ENCODE data around the gene PTPRK. TPM values are rescaled to one million over a fixed set of nuclear protein-coding genes. Genes with fewer than 3 reads are reported as not detected.

Gene PTPRK
- total RNA-seq, 2 donors from 2014 or later = 60.6 to 121 TPM

DNA sequence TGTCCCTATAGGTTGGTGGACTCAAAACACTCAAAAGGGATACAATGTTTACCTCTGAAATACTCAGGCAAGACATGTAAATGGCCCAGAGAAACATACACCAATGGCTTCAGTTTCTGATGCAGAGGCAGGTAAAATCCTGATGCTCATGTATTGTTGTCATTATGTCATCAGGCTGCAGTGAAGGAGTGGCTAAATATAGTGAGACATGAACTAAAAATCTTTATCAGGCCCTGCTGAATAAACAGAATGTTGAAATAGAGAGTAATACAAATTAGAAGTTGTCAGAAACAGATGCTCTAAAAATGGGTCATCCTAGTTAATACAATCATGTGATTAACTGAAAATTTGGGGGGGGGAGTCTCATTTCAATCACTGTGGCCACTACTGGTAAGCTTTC, 20.4 kb downstream of the PTPRK start:
- TF ChIP-seq, protein P1, sequence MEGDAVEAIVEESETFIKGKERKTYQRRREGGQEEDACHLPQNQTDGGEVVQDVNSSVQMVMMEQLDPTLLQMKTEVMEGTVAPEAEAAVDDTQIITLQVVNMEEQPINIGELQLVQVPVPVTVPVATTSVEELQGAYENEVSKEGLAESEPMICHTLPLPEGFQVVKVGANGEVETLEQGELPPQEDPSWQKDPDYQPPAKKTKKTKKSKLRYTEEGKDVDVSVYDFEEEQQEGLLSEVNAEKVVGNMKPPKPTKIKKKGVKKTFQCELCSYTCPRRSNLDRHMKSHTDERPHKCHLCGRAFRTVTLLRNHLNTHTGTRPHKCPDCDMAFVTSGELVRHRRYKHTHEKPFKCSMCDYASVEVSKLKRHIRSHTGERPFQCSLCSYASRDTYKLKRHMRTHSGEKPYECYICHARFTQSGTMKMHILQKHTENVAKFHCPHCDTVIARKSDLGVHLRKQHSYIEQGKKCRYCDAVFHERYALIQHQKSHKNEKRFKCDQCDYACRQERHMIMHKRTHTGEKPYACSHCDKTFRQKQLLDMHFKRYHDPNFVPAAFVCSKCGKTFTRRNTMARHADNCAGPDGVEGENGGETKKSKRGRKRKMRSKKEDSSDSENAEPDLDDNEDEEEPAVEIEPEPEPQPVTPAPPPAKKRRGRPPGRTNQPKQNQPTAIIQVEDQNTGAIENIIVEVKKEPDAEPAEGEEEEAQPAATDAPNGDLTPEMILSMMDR (IDR thresholded peaks at IDR 0.05) = peak in 1 of 7 experiments; percentile 5
- TF ChIP-seq POLR2A (IDR thresholded peaks at IDR 0.05) = no peak
- no peaks in the 10 kb centered on the region for H3K9me3 ChIP-seq
- H3K27me3 ChIP-seq = no peaks in the 10 kb centered on the region
- peak; percentile 60 for ATAC-seq
- H3K36me3 ChIP-seq (replicated peaks in 1 of 2; ENCODE audit: insufficient read depth in 1 of 2, low read depth in 2 of 2) = no peaks in the 10 kb centered on the region
- no peak overlapping the region for H3K4me3 ChIP-seq
- no peak for DNase-seq
- intact Hi-C loops (cut with DNase I) = no loop called here
- peak overlapping the region in 3 of 4 donors; percentile 4 to 38 (median 26) for H3K27ac ChIP-seq
- H3K4me1 ChIP-seq = peaks cover 56% of the 10 kb centered on the region

DNA sequence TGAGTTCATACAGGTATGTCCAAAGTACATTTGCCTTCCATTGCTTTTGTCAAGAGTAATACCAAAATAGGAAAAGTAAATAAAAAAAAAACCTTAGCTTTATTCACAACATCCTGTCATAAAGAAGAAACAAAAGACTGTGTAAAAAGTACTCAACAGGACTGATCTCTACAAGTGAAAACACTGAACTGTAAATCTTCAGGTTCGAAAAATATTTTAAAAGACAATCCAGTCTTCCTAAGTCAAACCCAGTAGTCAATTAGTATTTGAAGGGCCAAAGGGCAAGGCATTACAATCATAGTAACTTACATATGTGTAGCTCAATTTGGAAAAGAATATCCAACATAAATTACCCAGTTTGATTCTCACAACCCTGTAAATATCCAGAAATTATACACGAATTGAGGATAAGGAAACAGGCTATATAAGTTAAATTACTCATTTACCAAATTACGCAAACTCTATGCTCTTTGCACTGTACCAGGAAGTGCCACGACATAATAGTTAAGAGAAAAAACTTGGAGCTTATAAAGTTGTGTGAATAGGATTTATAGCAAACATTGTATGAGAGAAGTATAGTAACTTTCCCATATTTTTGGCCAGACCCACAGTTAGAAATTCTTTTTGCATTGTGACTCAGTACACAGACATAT, 21.2 kb downstream of the PTPRK start:
- H3K36me3 ChIP-seq (replicated peaks in 1 of 2; ENCODE audit: insufficient read depth in 1 of 2, low read depth in 2 of 2) = no peaks in the 10 kb centered on the region
- H3K27me3 ChIP-seq = no peaks in the 10 kb centered on the region
- H3K27ac ChIP-seq = peak overlapping the region in 3 of 4 donors; percentile 5 to 38 (median 26)
- 35 to 54% methylated on average over 4 of the region's 4 CpGs for WGBS, 2 donors
- peak; percentile 64 for ATAC-seq
- intact Hi-C loops (cut with DNase I) = no loop called here
- no peak for TF ChIP-seq POLR2A (IDR thresholded peaks at IDR 0.05)
- TF ChIP-seq, protein P1 (IDR thresholded peaks at IDR 0.05) = no peak
- H3K4me3 ChIP-seq = no peak overlapping the region
- no peaks in the 10 kb centered on the region for H3K9me3 ChIP-seq
- H3K4me1 ChIP-seq = peaks cover 48% of the 10 kb centered on the region
- DNase-seq = no peak

DNA sequence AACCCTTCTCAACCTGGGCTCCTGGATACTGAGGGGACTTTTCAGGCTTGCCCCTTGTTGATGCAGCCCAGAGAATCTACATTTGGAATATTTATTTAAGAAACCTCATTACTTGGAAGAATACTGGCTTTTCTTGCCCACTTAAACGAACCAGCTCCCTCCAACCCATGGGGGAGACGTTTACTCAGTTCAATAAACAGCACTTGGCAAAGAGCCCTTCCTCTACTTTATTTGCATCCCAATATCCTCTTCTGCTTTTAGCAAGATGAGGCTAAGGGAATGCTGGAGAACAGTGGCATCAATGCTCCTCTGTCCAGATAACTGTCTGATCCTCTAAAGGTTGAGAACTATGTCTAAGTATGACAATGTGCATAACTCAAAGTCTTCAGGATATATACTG, 22.2 kb downstream of the PTPRK start:
- intact Hi-C loops (cut with DNase I) = no loop called here
- H3K4me1 ChIP-seq = peaks cover 38% of the 10 kb centered on the region

DNA sequence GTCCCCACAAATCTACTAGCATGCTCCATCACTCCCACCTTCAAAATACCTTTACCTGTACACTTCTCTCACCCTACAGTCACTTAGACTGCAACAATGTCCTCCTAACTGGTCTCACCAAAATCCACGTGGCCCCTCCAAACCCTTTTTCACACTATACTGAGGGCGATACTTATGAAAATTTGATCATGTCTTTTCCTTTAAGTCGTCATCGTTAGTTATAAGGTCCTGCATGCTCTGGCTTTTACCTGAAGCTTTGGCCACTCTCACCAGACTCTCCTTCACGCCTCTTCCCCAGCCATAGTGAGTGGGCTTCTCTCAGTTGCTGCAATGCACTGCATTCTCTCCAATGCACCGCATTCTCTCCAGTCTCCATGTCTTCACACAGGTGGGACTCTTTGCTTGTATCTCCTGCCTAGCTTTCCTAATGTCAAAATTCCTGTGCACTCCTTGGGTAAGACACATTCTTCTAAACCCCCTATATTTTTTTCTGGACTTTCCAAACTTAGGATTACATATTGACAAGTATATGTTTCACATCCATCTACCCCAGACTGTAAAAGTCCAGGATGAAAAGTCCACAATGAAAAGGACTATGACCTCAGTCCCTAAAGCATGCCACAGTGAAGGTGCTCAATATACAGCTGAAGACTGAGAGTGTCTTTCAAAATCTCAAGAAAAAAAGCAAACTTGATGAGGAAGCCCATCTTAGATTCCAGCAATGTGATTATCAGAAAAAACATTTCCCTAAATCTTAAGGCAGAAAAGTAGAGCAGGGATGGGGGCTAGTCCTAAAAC, 24.7 kb downstream of the PTPRK start:
- Histone ChIP-seq H3K4me1 (peaks cover 50% of the 10 kb centered on the region), H3K9me3 (no peaks in the 10 kb centered on the region), H3K27ac (no peak overlapping the region), H3K36me3 (replicated peaks in 1 of 2; ENCODE audit: insufficient read depth in 1 of 2, low read depth in 2 of 2) (no peaks in the 10 kb centered on the region), H3K4me3 (no peak overlapping the region), H3K27me3 (no peaks in the 10 kb centered on the region)
- WGBS, 2 donors = 85 to 91% methylated on average over 6 of the region's 6 CpGs
- ATAC-seq = no peak
- intact Hi-C loops (cut with DNase I) = no loop called here
- no peak for DNase-seq
- TF ChIP-seq POLR2A (IDR thresholded peaks at IDR 0.05) = no peak
- TF ChIP-seq, protein P1 (IDR thresholded peaks at IDR 0.05) = no peak

More for the DNA sequence above, 22.2 kb downstream of the PTPRK start:
- H3K9me3 ChIP-seq = no peaks in the 10 kb centered on the region
- WGBS, 2 donors = 19 to 32% methylated on average over 2 of the region's 2 CpGs
- H3K27ac ChIP-seq = peak overlapping the region in 1 of 4 donors; percentile 0
- no peak overlapping the region for H3K4me3 ChIP-seq
- H3K27me3 ChIP-seq = no peaks in the 10 kb centered on the region
- H3K36me3 ChIP-seq (replicated peaks in 1 of 2; ENCODE audit: insufficient read depth in 1 of 2, low read depth in 2 of 2) = no peaks in the 10 kb centered on the region
- DNase-seq (no peak), ATAC-seq (no peak)
- TF ChIP-seq, protein P1 (IDR thresholded peaks at IDR 0.05) = no peak
- TF ChIP-seq POLR2A (IDR thresholded peaks at IDR 0.05) = no peak
